ENCODE results near the gene ARFGEF3.

ARFGEF3 gene

GRCh38 chr6:138321934-138322333, 160.2 kb downstream of the ARFGEF3 start:
- Histone ChIP-seq H3K27ac (no peak overlapping the region), H3K36me3 (no peaks in the 10 kb centered on the region), H3K27me3 (no peaks in the 10 kb centered on the region), H3K9me3 (replicated peaks in 1 of 11) (peaks cover 0 to 17% (median 9%) of the 10 kb centered on the region in 11 experiments; a peak in 11 of 22 replicates), H4K20me1 (no peaks in the 10 kb centered on the region), H3K4me2 (no peak overlapping the region), H3K9ac (no peak overlapping the region), H3K4me1 (no peaks in the 10 kb centered on the region), H3K4me3 (no peak overlapping the region)
- TF ChIP-seq Cebpa-rat (IDR thresholded peaks at IDR 0.05) = no peak

GRCh38 chr6:138323821-138324220, 162.1 kb downstream of the ARFGEF3 start:
- Histone ChIP-seq H3K27me3 (no peaks in the 10 kb centered on the region), H3K27ac (no peak overlapping the region), H4K20me1 (no peaks in the 10 kb centered on the region), H3K4me3 (no peak overlapping the region), H3K9ac (no peak overlapping the region), H3K9me3 (replicated peaks in 1 of 11) (peaks cover 0 to 18% (median 9%) of the 10 kb centered on the region in 11 experiments; a peak in 11 of 22 replicates), H3K36me3 (no peaks in the 10 kb centered on the region), H3K4me1 (no peaks in the 10 kb centered on the region), H3K4me2 (no peak overlapping the region)
- TF ChIP-seq Cebpa-rat (IDR thresholded peaks at IDR 0.05) = no peak

GRCh38 chr6:138328210-138328609, 166.5 kb downstream of the ARFGEF3 start:
- H3K27me3 ChIP-seq = no peaks in the 10 kb centered on the region
- no peak for TF ChIP-seq Cebpa-rat (IDR thresholded peaks at IDR 0.05)
- peaks cover 0 to 9% (median 3%) of the 10 kb centered on the region in 11 experiments; a peak in 5 of 22 replicates for H3K9me3 ChIP-seq (replicated peaks in 1 of 11)

GRCh38 chr6:138330763-138331162, 169.0 kb downstream of the ARFGEF3 start:
- Histone ChIP-seq H3K9ac (no peak overlapping the region), H3K4me2 (no peak overlapping the region), H3K27ac (no peak overlapping the region), H4K20me1 (no peaks in the 10 kb centered on the region), H3K27me3 (no peaks in the 10 kb centered on the region), H3K4me1 (no peaks in the 10 kb centered on the region), H3K36me3 (no peaks in the 10 kb centered on the region), H3K9me3 (replicated peaks in 1 of 11) (peaks cover 0 to 9% (median 3%) of the 10 kb centered on the region in 11 experiments; a peak in 5 of 22 replicates), H3K4me3 (no peak overlapping the region)
- TF ChIP-seq Cebpa-rat (IDR thresholded peaks at IDR 0.05) = peak in 1 of 11 experiments; percentile 20; a peak in 1 of 22 replicates

More at GRCh38 chr6:138328210-138328609, 166.5 kb downstream of the ARFGEF3 start:
- H3K4me1 ChIP-seq = no peaks in the 10 kb centered on the region
- H3K36me3 ChIP-seq = no peaks in the 10 kb centered on the region
- no peaks in the 10 kb centered on the region for H4K20me1 ChIP-seq
- no peak overlapping the region for H3K4me3 ChIP-seq
- H3K9ac ChIP-seq = no peak overlapping the region
- no peak overlapping the region for H3K27ac ChIP-seq
- no peak overlapping the region for H3K4me2 ChIP-seq

GRCh38 chr6:138331444-138331843, 169.7 kb downstream of the ARFGEF3 start:
- Histone ChIP-seq H3K4me1 (no peaks in the 10 kb centered on the region), H4K20me1 (no peaks in the 10 kb centered on the region), H3K36me3 (no peaks in the 10 kb centered on the region), H3K27me3 (no peaks in the 10 kb centered on the region), H3K9me3 (replicated peaks in 1 of 11) (peaks cover 0 to 6% (median 3%) of the 10 kb centered on the region in 11 experiments; a peak in 5 of 22 replicates), H3K4me3 (no peak overlapping the region), H3K9ac (no peak overlapping the region), H3K4me2 (no peak overlapping the region), H3K27ac (no peak overlapping the region)
- no peak for TF ChIP-seq Cebpa-rat (IDR thresholded peaks at IDR 0.05)

GRCh38 chr6:138331984-138332383, 170.2 kb downstream of the ARFGEF3 start:
- no peak overlapping the region for H3K9ac ChIP-seq
- H3K27ac ChIP-seq = no peak overlapping the region
- no peak overlapping the region for H3K4me3 ChIP-seq
- H3K36me3 ChIP-seq = no peaks in the 10 kb centered on the region
- no peaks in the 10 kb centered on the region for H3K4me1 ChIP-seq
- TF ChIP-seq Cebpa-rat (IDR thresholded peaks at IDR 0.05) = no peak
- peaks cover 0 to under 1% (median 0%) of the 10 kb centered on the region in 11 experiments; a peak in 2 of 22 replicates for H3K9me3 ChIP-seq (replicated peaks in 1 of 11)
- H4K20me1 ChIP-seq = no peaks in the 10 kb centered on the region
- no peaks in the 10 kb centered on the region for H3K27me3 ChIP-seq
- no peak overlapping the region for H3K4me2 ChIP-seq

- Histone ChIP-seq H3K4me1 (no peaks in the 10 kb centered on the region), H3K9ac (no peak overlapping the region), H3K27me3 (no peaks in the 10 kb centered on the region), H3K36me3 (no peaks in the 10 kb centered on the region), H3K4me2 (no peak overlapping the region), H3K4me3 (no peak overlapping the region), H4K20me1 (no peaks in the 10 kb centered on the region), H3K27ac (no peak overlapping the region), H3K9me3 (replicated peaks in 1 of 11) (no peaks in the 10 kb centered on the region)
- TF ChIP-seq Cebpa-rat (IDR thresholded peaks at IDR 0.05) = no peak
These were observed 172.3 kb downstream of the ARFGEF3 start for GRCh38 chr6:138334000-138334399.

GRCh38 chr6:138334963-138335362, 173.2 kb downstream of the ARFGEF3 start:
- H3K9me3 ChIP-seq (replicated peaks in 1 of 11) = no peaks in the 10 kb centered on the region
- no peak overlapping the region for H3K27ac ChIP-seq
- no peaks in the 10 kb centered on the region for H3K4me1 ChIP-seq
- no peaks in the 10 kb centered on the region for H3K36me3 ChIP-seq
- no peak for TF ChIP-seq Cebpa-rat (IDR thresholded peaks at IDR 0.05)
- no peaks in the 10 kb centered on the region for H4K20me1 ChIP-seq
- H3K9ac ChIP-seq = no peak overlapping the region
- H3K27me3 ChIP-seq = no peaks in the 10 kb centered on the region
- H3K4me3 ChIP-seq = no peak overlapping the region
- H3K4me2 ChIP-seq = no peak overlapping the region

GRCh38 chr6:138336221-138336620, 174.5 kb downstream of the ARFGEF3 start:
- no peaks in the 10 kb centered on the region for H3K36me3 ChIP-seq
- no peak overlapping the region for H3K27ac ChIP-seq
- no peaks in the 10 kb centered on the region for H3K27me3 ChIP-seq
- no peaks in the 10 kb centered on the region for H4K20me1 ChIP-seq
- H3K4me1 ChIP-seq = no peaks in the 10 kb centered on the region
- TF ChIP-seq Cebpa-rat (IDR thresholded peaks at IDR 0.05) = no peak
- H3K9ac ChIP-seq = no peak overlapping the region
- no peak overlapping the region for H3K4me2 ChIP-seq
- H3K4me3 ChIP-seq = no peak overlapping the region
- no peaks in the 10 kb centered on the region for H3K9me3 ChIP-seq (replicated peaks in 1 of 11)

- Histone ChIP-seq H3K27me3 (no peaks in the 10 kb centered on the region), H4K20me1 (no peaks in the 10 kb centered on the region), H3K27ac (no peak overlapping the region), H3K9me3 (replicated peaks in 1 of 11) (no peaks in the 10 kb centered on the region), H3K9ac (no peak overlapping the region), H3K4me1 (no peaks in the 10 kb centered on the region), H3K4me3 (no peak overlapping the region), H3K4me2 (no peak overlapping the region), H3K36me3 (no peaks in the 10 kb centered on the region)
- TF ChIP-seq Cebpa-rat (IDR thresholded peaks at IDR 0.05) = no peak
These were observed 175.3 kb downstream of the ARFGEF3 start for GRCh38 chr6:138337076-138337475.

All from BLaER1 treated with 17β-estradiol and CSF1 and Interleukin-3, amounts not matched to agents 10 nM and 100 nM (cell line).